GM12891 (cell line): Measurements from ENCODE around the gene C1orf198.

ENCODE experiments used
- POLR2A ChIP-seq: IDR thresholded peaks from 2 replicates; pipeline ENCODE4 v1.6.1; 2011; ENCODE audit warnings: low read depth, low read length, control low read depth
- POLR2AphosphoS5 ChIP-seq: IDR thresholded peaks from 2 replicates; pipeline ENCODE4 v1.6.1; 2011; ENCODE audit warnings: low read depth, low read length, control low read depth
- TAF1 ChIP-seq: IDR thresholded peaks from 2 replicates; pipeline ENCODE4 v1.6.1; 2011; ENCODE audit warnings: low read depth, low read length, control low read depth

DNA sequence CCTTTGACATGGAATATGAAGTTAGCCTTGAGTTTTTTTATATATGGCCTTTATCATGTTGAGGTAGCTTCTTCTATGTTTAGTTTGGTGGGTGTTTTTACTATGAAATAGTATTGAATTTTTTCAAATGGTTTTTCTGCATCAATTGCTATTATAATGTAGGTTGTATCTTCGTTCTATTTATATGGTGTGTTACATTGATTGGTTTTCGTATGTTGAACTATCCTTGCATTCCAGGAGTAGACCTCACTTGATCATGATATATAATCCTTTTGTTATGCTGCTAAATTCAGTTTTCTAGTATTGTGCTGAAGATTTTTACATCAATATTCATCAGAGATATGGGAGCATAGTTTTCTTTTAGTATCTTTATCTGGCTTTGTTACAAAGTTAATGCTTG lies 55.8 kb downstream of the C1orf198 start:
- TF ChIP-seq POLR2A (no peak), TAF1 (no peak), POLR2AphosphoS5 (no peak)
